ENCODE results near the gene KLF13.

Gene KLF13

DNA sequence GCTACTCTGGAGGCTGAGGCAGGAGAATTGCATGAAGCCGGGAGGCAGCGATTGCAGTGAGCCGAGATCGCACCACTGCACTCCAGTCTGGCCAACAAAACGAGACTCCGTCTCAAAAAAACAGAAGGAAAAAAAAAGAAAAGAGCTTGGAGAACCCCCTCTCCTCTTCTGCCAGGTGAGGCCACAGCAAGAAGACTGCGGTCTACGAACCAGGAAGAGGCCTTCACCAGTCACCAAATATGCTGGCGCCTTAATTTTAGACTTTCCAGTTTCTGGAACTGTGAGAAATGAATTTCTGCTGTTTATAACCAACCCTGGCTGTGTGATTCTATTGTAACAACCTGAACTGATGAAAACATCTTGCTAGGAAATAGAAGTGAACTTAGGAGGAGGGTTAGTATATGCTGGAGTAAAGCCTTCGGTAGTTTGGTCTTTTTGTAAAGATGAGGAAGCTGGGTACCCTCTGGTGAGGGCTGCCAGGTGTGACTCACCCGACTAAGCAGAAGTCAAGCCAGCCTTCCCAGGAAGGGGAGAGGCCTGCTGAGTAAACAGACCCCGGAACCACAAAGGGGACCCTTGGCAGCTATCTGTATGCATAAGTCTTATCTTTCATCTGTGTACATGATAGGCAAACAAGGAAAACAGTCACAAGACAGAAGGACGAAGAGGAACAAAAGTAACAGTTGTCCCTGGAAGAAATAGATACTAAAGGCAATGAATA is 78.7 kb downstream of the KLF13 start:
- DNase-seq = no peak

DNA sequence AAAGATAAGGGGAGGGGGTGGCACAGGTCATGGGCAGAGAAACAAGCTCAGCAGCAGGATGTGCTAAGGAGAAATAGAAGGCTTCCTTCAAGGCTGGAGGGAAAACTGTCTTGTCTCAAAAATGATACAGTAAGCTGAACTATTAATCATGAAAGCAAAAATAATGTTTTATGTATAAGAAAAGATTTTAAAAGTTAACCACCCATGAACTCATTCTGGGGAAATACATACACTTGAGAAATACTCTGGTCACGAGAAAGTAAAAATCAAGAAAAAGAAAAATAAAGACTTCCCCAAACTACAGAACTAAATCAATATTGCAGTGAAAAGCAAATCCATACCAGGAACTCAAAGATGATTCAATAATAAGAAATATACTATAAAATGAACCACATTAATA is 80.7 kb downstream of the KLF13 start:
- no peak for DNase-seq

- DNase-seq = no peak
Measured at GRCh38 chr15:31407851-31408250, 81.2 kb downstream of the KLF13 start.

- DNase-seq = no peak
Measured at GRCh38 chr15:31408724-31409123, 82.1 kb downstream of the KLF13 start.

DNA sequence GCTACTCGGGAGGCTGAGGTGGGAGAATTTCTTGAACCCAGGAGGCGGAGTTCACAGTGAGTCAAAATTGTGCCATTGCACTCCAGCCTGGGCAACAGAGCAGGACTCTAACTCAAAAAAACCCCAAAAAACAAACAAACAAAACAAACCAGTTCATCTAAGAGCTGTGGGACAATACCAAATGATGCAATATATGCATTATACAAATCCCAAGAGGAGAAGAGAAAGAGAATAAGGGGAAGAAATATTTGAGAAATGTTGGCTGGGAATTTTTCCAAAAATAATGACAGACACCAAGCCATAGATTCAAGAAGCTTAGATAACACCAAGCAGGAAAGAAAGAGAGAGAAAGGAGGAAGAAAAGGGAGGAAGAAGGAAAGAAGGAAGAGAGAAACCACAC is 82.5 kb downstream of the KLF13 start:
- DNase-seq = no peak

- DNase-seq = no peak
Measured at GRCh38 chr15:31412824-31413223, 86.2 kb downstream of the KLF13 start.

- DNase-seq = no peak
Measured at GRCh38 chr15:31415201-31415600, 88.6 kb downstream of the KLF13 start.

- no peak for DNase-seq
Measured at GRCh38 chr15:31419820-31420219, 93.2 kb downstream of the KLF13 start.

- no peak for DNase-seq
Measured at GRCh38 chr15:31427411-31427810, 100.8 kb downstream of the KLF13 start.
